ENCODE results near the gene MAPK8IP1.

The MAPK8IP1 gene

DNA sequence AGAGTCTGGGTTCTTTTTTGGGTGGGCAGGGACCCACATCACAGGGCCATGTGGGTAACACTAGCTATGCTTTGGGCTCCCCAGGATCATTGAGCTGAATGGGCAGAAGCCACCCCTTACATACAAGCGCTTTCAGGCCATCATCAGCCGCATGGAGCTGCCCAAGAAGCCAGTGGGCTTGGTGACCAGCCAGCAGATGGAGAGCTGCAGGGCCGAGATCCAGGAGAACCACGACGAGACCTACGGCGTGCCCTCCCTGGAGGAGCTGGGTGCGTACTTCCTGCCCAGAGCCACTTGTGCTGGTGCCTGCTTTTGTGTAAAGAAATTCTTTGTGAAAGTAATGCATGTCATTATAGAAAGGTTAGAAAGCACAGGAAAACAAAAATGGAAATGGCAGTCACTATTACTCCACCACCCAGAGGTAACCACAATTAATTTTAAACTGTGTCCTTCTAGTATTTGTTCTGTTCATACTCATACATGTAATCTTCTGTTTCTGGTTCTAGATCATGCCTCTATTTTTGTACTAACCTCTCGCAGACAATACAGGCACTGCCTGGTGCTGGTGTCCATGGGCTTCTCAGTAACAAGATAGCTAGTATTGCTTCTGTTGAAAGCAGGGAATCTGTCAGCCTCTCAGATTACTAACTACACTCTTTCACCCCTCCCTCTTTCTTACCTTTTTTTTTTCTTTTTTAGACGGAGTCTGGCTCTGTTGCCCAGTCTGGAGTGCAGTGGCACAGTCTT, 24.5 kb upstream of the MAPK8IP1 start:
- no peak for DNase-seq

DNA sequence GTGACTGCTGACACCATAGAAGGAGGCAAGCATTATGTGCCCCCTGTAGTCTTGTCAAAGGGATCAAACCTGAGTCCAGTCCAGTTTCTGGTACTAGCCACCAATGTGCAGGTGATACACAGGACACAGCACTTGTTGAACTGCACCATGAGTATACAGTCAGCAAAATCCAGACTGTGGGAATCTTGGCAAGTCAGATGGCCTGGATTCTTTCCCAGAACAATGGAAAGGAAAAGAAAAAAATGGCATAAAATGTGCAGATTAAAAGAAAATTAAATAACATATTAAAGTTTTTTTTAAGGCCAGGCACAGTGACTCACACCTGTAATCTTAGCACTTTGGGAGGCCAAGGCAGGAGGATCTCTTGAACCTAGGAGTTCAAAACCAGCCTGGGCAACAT, 21.4 kb upstream of the MAPK8IP1 start:
- no peak for DNase-seq

GRCh38 chr11:45869551-45869950, 15.9 kb upstream of the MAPK8IP1 start:
- no peak for DNase-seq

- no peak for DNase-seq
These were observed 14.7 kb upstream of the MAPK8IP1 start for GRCh38 chr11:45870706-45871105.

DNA sequence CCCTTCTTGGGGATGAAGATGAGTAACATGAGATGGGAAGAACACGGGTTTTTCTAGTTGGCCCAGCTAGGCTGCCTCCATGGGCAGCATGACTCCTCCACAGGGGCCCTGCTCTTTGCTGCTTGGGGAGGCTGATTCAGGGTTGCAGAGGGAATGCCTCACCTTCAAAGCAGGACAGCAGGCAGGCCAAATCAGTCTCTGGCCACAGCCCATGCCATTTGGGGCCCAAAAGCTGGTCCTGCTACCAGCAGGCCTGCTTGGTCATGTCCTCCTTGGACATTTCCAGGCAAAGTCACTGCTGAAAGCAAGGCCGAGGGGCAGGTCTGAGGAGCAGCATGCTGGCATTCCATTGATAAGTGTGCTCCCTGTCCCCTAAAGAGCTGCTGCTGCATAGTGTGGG, 13.8 kb upstream of the MAPK8IP1 start:
- no peak for DNase-seq

- DNase-seq: no peak
These were observed 12.6 kb upstream of the MAPK8IP1 start for GRCh38 chr11:45872651-45873356.

DNA sequence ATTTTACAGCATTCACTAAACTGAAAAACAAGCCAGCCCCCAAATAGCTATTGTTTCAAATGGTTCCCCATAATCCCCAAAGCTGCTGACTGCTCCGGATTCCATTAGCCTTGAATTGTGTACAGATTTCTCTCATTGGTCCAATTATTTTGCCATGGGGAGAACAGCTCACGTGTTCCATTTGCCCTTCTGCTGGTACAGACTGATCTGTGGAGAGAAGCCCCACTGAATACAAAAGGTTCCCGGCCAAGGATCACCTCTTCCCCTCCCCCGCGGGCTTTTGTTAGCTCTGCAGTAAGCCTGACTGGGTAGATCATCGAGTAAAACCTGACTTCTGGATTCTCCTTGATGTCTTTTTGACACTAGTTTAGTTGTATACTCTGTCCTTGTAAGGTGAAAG, 9.1 kb upstream of the MAPK8IP1 start:
- no peak for DNase-seq

DNA sequence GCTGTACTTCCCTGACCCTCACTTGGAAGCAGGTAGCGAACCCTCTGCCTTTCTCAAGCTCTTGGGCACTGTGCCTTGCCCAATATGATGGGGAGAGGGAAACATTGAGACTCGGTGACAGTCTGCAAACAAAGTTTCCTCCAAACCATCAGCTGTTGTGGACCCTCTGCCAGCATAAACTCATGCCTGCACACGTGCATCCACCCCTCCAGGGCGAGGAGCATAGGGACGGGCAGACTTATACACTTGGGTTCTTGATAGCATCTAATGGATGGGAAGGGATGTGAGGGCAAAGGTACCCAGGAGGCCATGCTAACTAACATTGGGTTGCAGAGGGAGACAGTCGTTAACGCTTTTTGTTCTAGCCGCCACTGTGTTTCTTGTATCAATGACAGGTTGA, 8.2 kb upstream of the MAPK8IP1 start:
- DNase-seq: no peak

DNA sequence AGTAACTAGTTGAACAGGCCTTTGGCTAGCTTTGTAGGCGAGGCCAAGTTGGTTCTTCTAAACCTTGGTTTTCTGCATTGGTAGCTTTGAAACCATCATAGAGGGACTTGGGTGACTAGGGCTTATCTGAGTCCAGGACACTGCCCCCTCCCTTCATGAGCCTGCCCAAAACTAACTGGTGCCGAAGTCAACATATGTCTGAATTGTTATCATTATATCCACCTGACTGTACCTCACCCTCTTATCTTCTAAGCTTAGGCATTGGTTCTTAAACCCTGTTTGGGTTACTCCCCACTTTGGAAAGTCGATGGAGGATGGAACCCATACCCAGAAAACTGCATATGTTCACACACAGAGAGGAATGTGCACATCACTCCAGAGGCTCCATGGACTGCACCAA, 7.6 kb upstream of the MAPK8IP1 start:
- no peak for DNase-seq

- no peak for DNase-seq
These were observed 5.4 kb upstream of the MAPK8IP1 start for GRCh38 chr11:45879803-45880686.

GRCh38 chr11:45880772-45881570, 4.5 kb upstream of the MAPK8IP1 start:
- no peak for DNase-seq

- no peak for DNase-seq
These were observed 3.6 kb upstream of the MAPK8IP1 start for GRCh38 chr11:45881708-45882368.

- DNase-seq: no peak
These were observed 760 bp upstream of the MAPK8IP1 start for GRCh38 chr11:45884596-45885185.

DNA sequence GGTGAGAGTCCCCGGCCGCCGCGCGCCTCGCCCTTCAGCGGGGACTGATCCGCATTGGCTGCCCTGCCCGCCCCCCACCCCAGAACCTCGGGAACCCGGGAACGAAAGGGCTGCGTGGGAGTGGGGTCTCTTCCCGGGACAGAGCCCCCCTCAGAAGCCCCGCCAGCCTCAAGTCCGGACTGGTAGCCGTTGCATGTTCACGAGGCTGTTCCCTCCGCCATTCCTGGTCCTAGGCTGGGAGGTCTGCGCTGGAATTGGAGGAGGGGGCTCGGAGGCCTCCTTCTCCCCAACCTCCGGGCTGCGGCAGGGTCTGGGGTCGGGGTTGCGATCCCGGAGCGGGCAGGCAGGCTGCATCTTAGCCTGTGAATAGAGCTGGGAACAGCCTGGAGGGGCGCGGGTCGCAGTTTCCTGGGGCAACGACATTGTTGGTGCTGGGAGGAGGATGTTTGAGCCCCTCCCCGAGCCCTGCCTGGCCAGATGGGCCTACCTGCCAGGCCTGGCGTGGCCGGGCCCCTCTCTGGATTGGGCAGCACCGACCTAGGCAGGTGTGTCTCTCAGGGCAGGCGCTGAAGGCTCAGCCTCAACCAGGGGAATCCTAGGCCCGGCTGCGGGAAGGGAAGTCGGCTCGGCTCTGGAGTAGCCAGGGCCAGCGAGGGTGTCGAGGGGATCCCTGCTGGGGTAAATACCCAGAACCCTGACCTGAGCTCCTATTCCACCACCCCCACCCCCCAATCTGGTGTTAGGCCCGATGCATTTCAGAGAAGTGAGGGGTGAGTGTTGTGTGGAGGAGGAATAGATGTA, 670 bp downstream of the MAPK8IP1 start:
- DNase-seq: no peak

- DNase-seq: no peak
These were observed 1.5 kb downstream of the MAPK8IP1 start for GRCh38 chr11:45886816-45887520.

- DNase-seq: no peak
These were observed 2.1 kb downstream of the MAPK8IP1 start for GRCh38 chr11:45887587-45887986.

- no peak for DNase-seq
These were observed 4.1 kb downstream of the MAPK8IP1 start for GRCh38 chr11:45889555-45889954.

- DNase-seq: no peak
These were observed 4.5 kb downstream of the MAPK8IP1 start for GRCh38 chr11:45889966-45890365.

GRCh38 chr11:45890886-45891550, 5.6 kb downstream of the MAPK8IP1 start:
- DNase-seq: no peak

DNA sequence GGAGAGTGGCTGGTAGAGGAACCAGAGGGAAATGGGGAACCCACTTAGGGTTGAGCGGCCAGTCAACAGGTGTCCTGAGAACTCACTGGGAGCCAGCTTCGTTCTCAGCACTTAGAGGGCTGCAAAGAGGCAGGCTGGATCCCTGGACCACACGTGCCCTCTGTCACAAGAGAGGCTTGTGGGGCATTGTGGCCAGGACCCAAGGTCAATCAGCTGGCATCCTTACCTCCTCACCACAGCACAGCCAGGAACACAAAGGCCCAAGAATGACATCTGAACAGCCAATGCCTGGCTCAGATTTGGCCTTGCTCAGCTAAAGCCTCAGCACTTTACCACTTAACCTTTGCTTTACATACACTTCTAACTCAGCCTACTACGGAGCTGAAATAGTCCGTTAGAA, 7.4 kb downstream of the MAPK8IP1 start:
- no peak for DNase-seq
